GM19023 (cell line): ENCODE results near the gene FGG.
A peak's percentile ranks its signal among the peaks of the same experiment; 100 is the strongest.

Source experiments
- ATAC-seq: cut with Tn5 transposase; IDR thresholded peaks from one replicate; pipeline ENCODE4 v1.9.1; 2021; ENCODE audit warnings: mild to moderate bottlenecking, moderate library complexity; ENCODE audit not compliant: unreplicated experiment

The FGG gene

DNA sequence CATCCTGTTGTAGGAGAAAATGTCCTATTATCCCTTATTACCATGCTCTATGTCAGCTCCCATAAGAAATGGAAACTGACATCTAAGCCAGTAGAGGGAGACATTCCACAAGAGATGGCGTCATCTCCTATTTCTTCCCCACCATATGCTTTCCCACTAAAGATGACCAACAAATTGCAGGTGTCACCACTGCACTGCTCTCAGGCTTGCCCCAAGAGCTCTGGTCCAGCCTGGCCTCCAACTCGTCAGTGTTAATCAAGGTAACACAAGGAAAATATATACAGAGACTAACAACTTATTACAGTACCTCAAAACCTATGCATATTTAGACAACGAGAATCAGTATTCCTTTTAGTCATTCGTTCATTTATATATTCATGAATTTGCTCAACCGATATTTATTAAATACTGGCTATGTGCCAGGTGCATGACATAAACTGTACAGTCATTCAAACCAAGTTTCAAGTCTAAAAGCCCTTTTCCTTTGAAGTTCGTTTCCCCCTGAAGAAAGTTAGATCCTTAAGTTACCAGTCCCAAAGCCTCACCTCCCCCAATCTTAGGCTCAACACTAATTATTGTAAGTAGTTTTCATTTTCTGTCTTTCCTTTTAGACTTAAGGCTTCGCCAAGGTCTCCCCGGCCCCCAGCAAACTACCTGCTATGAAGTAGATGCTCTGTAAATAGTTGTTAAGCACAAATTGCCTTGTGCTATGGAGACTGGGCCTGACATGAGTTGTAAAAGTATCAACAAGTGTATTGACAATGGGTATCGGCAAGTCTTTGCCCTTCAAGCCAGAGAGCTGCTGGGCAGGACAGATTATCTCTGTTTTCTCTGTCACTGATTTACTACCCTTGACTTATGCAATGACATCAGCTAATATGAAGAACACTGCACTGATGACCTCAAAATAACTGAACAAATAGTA, 52.7 kb downstream of the FGG start:
- ATAC-seq: peak; percentile 94

DNA sequence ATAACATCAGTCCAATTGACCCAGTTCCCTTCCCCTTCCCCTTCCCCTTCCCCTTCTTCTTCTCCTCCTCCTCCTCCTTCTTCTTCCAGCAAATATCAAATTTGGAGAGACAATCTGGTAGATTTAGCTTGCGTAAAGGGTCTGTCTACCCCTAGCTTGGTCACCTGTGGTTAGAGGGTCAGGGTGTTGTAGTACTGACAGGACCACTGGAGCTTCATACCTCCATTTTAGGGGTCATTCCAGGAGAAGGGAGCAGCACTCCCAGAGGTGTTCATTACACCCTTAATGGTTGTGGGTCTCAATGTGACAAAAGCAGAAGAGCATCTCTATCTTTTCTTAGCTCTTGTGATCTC, 53.3 kb downstream of the FGG start:
- peak; percentile 29 for ATAC-seq
